GM21576 (cell line): ENCODE measurements around the gene NHERF2.

ENCODE experiments used
- ATAC-seq: cut with Tn5 transposase; IDR thresholded peaks from one replicate; pipeline ENCODE4 v1.9.1; 2021; ENCODE audit warnings: mild to moderate bottlenecking, moderate library complexity; ENCODE audit not compliant: unreplicated experiment

NHERF2 gene

GRCh38 chr16:2057438-2057837 lies 30.7 kb downstream of the NHERF2 start:
- ATAC-seq: no peak

- ATAC-seq: no peak
Observed at GRCh38 chr16:2058420-2058819, 31.7 kb downstream of the NHERF2 start.

DNA sequence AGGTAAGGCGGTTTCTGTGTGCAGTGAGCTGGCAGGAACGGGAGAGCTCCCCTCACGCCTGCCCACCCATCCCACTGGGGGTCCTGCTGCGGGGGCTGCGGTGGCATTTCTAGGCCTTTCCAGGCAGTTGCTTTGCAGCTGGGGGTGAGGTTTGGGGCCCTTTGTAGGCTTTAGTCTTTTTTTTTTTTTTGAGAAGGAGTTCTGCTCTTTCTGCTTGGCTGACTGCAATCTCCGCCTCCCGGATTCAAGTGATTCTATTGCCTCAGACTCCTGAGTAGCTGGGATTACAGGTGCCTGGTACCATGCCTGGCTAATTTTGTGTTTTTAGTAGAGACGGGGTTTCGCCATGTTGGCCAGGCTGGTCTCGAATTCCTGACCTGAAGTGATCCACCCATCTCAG lies 32.2 kb downstream of the NHERF2 start:
- no peak for ATAC-seq

- no peak for ATAC-seq
Observed at GRCh38 chr16:2060346-2060745, 33.6 kb downstream of the NHERF2 start.

GRCh38 chr16:2061023-2061422 lies 34.3 kb downstream of the NHERF2 start:
- ATAC-seq: no peak

DNA sequence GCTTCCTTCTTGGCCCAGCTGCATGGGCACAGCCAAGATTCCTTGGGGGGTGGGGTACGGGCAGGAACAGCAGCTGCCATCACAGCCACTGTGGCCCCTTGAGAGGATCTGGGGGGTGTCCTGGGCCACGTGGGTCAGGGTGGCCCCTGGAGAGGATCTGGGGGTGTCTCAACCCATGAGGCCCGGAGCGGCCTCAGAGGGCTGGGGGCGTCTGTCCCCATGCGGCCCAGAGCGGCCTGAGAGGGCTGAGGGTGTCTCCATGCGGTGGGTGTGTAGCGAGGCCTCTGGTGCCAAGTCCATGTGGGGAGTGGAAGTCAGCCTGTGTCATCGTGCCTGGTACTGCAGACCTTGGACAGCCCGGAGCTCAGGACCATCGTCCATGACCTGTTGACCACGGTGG lies 34.8 kb downstream of the NHERF2 start:
- no peak for ATAC-seq

GRCh38 chr16:2062801-2063200 lies 36.1 kb downstream of the NHERF2 start:
- no peak for ATAC-seq

DNA sequence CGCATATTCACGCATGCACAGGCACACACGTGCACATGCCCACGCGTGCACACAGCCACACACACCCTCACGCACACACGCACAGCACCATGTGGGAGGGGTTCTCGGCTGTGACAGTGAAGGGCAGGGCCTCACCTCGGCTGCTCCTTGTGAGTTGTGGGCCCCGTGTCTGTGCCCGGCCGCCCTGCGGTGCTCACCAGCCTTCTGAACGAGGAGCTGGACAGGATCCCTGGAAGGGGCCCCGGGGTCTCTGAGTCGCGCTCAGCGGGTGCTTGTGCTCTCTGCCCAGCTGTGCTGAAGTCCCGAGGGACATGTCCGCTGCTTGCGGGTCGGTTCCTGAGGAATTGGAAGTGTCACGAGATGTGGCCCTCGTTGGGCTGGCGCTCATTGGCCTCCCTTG lies 37.2 kb downstream of the NHERF2 start:
- no peak for ATAC-seq

GRCh38 chr16:2064368-2064945 lies 37.8 kb downstream of the NHERF2 start:
- no peak for ATAC-seq

DNA sequence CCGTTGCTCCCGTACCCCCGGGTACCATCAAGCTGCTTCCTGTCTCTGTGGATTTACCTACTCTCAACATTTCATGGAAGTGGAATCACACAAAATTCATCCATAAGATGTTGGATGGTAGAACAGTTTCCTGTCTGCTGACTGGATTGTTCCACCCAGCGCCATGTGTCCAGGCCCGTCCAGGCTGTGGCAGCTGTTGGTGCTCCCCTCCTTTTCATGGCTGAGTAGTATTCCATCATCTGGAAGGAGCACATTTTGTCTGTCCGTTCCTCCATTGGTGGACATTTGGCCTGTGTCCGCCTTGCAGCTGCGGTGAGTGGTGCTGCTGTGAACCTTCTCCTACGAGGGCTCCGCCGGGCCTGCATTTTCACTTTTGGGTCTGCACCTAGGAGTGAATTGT lies 39.4 kb downstream of the NHERF2 start:
- no peak for ATAC-seq

DNA sequence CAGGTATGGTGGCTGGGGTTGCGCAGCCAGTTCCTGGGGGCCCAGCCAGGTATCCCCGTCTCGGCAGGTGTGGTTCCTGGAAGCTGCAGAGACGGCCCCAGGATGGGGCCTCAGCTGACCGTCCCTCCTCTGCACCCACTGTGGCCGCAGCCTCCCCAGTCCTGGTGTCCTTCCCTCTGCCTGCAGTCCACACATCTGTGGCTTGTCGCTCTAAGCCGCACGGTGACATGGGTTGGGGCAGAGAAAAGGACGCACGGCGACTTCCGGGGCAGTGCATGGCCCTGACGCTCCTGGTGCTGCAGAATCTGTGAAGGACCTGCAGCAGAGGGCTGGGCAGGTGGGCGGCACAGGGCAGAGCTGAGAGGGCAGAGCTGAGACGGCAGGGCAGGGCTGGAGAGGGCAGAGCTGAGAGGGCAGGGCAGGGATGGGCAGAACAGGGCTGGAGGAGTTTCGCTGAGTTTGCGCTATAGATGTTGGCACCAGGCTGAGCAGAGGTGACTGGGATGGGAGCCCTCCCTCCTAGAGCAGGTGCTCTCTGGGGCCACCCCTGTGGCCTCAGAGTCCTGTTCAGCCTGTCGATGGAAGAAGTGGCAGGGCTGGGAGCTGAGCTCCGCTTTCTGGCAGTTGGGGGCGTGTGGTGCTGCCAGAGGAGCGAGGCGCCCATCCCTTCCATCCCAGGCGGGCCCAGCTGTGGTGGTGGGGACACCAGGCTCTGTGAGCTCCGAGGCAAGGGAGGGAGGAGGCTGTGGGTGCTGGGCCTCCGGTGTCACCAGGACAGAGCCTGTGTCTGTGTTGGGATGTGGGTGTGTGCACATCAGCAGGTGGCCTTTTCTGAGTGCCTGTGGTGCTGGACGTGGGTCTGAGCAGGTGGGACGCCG lies 44.1 kb downstream of the NHERF2 start:
- no peak for ATAC-seq

DNA sequence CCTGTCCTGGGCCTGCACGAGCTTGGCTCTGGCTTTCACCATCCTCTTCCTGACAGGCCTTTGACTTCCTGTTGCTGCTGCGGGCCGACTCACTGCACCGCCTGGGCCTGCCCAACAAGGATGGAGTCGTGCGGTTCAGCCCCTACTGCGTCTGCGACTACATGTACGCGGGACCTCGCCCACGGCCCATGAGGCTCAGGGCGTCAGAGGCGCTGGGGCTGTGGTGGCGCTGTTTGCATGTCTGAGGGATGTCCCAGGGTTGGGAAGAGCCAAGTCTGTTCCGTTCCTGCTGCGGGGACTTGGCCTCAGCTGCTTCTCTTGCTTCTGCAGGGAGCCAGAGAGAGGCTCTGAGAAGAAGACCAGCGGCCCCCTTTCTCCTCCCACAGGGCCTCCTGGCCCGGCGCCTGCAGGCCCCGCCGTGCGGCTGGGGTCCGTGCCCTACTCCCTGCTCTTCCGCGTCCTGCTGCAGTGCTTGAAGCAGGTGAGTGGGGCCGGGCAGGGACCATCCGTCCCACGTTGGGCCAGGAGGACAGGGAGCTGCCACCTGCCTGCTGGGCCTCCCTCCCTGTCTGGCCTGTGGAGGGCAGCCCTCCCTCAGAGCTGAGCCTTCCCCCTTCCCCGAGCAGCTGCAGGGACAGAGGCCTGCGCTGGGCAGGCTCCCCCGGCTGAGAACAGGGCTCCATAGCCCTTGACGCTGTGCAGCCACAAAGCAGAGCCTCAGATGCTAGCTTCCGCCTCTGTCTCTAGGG lies 44.9 kb downstream of the NHERF2 start:
- ATAC-seq: no peak

DNA sequence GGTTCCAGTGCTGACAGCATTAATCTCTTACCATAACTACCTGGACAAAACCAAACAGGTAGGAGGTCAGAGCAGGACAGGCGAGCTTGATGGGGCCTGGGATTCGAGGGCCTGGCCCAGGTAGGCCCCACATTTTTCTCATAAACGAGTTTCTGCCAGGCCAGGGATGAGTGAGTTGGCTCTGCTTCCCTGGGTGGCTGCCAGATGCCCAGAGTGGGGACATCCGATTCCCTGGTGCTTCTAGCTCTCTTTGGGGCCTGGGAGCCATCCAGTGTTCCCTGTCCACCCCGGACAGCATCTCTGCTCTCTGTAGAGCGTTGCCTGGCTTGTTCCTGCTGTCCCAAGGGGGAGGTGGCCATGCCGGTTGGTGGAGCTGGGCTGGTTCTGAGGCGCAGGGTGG lies 46.2 kb downstream of the NHERF2 start:
- no peak for ATAC-seq

GRCh38 chr16:2074071-2074470 lies 47.4 kb downstream of the NHERF2 start:
- ATAC-seq: no peak

DNA sequence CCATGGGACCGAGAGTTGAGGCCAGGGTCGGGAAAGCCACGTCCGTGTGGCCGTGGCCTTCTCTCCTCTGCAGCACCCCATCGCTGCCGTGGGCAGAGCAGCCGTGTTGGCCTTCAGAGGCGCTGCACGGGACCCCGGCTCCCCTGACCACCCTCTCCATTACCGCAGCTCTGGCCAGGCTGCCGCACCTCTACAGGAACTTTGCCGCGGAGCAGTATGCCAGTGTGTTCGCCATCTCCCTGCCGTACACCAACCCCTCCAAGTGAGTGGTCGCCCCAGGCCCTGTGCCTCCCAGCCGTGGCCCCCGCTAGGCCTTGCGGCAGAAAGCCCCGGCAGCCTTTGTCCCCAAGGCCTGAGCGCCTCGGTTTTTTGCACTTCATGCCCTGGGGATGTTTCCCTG lies 48.9 kb downstream of the NHERF2 start:
- ATAC-seq: no peak

DNA sequence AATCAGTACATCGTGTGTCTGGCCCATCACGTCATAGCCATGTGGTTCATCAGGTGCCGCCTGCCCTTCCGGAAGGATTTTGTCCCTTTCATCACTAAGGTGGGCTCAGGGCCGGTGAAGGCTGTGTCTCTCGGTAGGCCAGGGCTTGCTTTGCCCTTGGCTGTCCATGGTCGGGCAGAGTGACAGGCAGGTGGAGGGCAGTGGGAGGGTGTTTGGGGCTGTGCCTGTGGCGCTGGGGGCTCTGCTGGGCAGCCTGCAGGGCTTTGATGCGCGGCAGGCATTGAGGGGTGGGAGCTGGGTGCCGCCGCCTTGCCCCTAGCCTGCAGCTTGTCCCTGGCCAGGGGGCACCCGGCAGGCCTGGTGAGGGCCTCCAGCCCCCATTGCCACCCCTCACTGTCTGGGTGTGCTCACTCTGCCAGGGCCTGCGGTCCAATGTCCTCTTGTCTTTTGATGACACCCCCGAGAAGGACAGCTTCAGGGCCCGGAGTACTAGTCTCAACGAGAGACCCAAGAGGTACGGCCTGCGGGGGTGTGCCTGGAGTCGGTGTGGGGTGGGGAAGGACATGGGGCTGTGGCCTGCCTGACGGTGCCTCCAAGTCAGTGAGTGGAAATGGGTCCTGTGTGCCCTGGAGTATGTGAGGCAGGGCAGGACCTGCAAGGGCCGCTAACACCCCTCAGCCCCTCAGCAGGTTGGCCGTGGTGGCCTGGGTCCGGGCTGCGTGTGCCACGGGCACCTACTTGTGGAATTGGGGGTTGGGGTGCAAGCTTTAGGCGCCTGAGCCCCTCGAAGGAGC lies 49.6 kb downstream of the NHERF2 start:
- no peak for ATAC-seq

DNA sequence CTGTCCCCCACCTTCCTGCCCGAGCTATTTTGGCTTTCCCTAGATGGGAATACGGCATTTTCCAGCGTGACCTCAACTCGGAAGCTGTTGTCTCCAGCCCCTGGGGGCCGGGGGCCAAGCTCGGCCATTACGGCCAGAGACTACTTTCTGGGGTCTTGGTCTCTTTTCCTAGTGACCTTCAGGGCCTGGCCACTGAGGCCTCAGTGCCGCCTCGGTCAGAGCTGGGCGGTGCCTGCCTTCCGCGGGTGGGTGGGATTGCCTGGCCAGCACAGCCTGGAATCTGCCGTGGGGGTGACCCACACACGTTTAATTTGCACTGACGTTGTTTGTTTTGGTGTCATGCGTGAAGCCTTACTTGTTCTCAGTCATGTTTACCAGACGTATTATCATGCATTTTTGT lies 50.3 kb downstream of the NHERF2 start:
- no peak for ATAC-seq

- ATAC-seq: no peak
Observed at GRCh38 chr16:2077696-2078095, 51.0 kb downstream of the NHERF2 start.

DNA sequence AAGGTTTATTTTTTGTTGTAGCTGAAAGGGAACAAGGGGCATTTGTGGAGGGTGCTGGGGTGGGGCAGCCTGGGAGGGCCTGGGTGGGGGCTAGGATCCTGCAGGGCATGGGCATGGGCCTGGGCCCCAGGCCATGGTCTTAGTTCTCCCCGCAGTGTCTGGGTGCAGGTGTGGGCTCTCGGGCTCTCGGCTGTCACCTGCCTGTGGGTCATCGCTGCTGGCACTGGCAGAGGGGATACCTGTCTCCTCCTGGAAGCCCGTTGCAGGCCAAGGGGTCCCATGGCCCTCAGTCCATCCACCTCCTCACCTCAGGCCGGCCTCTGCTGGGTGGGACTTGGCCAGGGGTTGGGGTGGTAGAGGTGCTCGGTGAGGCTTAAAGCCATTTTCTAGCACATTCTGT lies 51.4 kb downstream of the NHERF2 start:
- no peak for ATAC-seq

DNA sequence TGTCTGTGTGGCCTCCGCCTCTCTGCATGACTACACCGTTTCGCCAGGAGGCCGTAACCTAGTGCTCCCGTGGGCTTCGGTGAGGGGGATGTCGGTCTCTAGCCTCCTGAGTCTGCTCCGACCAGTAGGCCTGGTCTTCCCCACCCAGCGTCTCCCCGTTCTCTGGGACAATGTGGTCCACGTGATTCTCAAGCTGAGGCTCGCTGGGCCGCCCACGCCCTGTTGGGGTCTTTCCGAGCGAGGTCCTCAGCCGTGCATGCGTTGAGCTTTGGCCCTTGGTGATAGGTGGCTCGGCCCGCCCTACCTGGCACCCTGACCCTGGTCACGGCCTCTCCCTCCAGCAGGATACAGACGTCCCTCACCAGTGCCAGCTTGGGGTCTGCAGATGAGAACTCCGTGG lies 52.0 kb downstream of the NHERF2 start:
- ATAC-seq: no peak

DNA sequence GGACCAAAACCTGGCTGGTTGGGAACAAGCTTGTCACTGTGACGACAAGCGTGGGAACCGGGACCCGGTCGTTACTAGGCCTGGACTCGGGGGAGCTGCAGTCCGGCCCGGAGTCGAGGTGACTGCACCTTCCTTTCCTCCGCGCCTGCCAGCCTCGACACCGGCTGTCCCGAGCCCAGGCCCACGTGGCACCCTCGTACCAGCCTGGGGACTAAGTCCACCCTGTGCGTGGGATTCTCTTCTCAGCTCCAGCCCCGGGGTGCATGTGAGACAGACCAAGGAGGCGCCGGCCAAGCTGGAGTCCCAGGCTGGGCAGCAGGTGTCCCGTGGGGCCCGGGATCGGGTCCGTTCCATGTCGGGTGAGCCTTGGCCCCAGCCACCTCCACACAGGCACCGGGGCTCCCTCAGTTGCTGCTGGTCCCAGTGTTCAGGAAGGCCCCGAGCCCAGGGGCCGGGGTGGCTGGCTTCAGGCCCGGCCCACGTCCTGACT lies 52.7 kb downstream of the NHERF2 start:
- ATAC-seq: no peak
